ENCODE results near the gene TMEM82.

Gene TMEM82

GRCh38 chr1:15732686-15733081, 9.6 kb upstream of the TMEM82 start:
- H3K9me3 ChIP-seq (ENCODE audit: insufficient read depth, low read length) = no peaks in the 10 kb centered on the region
- TF ChIP-seq CTCF (IDR thresholded peaks at IDR 0.05; ENCODE audit: low read depth, low read length) (no peak), EZH2phosphoT487 (IDR thresholded peaks at IDR 0.05; ENCODE audit: low read depth) (no peak)
- H3K36me3 ChIP-seq (replicated peaks; ENCODE audit: low read depth, low read length) = no peaks in the 10 kb centered on the region
- no peak overlapping the region for H3K27ac ChIP-seq (ENCODE audit: low read length)
- no peaks in the 10 kb centered on the region for H3K4me1 ChIP-seq (ENCODE audit: low read length)
- no peaks in the 10 kb centered on the region for H3K27me3 ChIP-seq (ENCODE audit: low read depth, low read length)
- H3K79me2 ChIP-seq (ENCODE audit: low read length) = no peaks in the 10 kb centered on the region
- H3K4me2 ChIP-seq (ENCODE audit: low read length) = no peak overlapping the region
- no peaks in the 10 kb centered on the region for H4K20me1 ChIP-seq (ENCODE audit: insufficient read depth, low read length)
- H2AFZ ChIP-seq (ENCODE audit: low read depth, low read length) = no peak overlapping the region
- no peak overlapping the region for H3K4me3 ChIP-seq (ENCODE audit: low read length)
- H3K9ac ChIP-seq (ENCODE audit: low read length) = no peak overlapping the region

GRCh38 chr1:15733218-15733725, 9.0 kb upstream of the TMEM82 start:
- no peak for TF ChIP-seq EZH2phosphoT487 (IDR thresholded peaks at IDR 0.05; ENCODE audit: low read depth)
- TF ChIP-seq CTCF (IDR thresholded peaks at IDR 0.05; ENCODE audit: low read depth, low read length) = no peak
- Histone ChIP-seq H3K4me2 (ENCODE audit: low read length) (no peak overlapping the region), H3K9me3 (ENCODE audit: insufficient read depth, low read length) (no peaks in the 10 kb centered on the region), H4K20me1 (ENCODE audit: insufficient read depth, low read length) (no peaks in the 10 kb centered on the region), H3K27me3 (ENCODE audit: low read depth, low read length) (no peaks in the 10 kb centered on the region), H3K9ac (ENCODE audit: low read length) (no peak overlapping the region), H3K4me3 (ENCODE audit: low read length) (no peak overlapping the region), H3K4me1 (ENCODE audit: low read length) (no peaks in the 10 kb centered on the region), H3K79me2 (ENCODE audit: low read length) (no peaks in the 10 kb centered on the region), H2AFZ (ENCODE audit: low read depth, low read length) (no peak overlapping the region), H3K36me3 (replicated peaks; ENCODE audit: low read depth, low read length) (no peaks in the 10 kb centered on the region), H3K27ac (ENCODE audit: low read length) (no peak overlapping the region)

GRCh38 chr1:15733726-15734226, 8.5 kb upstream of the TMEM82 start:
- Histone ChIP-seq H3K4me1 (ENCODE audit: low read length) (no peaks in the 10 kb centered on the region), H3K9me3 (ENCODE audit: insufficient read depth, low read length) (no peaks in the 10 kb centered on the region), H3K4me3 (ENCODE audit: low read length) (no peak overlapping the region), H3K36me3 (replicated peaks; ENCODE audit: low read depth, low read length) (no peaks in the 10 kb centered on the region), H3K27me3 (ENCODE audit: low read depth, low read length) (no peaks in the 10 kb centered on the region), H3K4me2 (ENCODE audit: low read length) (no peak overlapping the region), H3K27ac (ENCODE audit: low read length) (no peak overlapping the region), H2AFZ (ENCODE audit: low read depth, low read length) (no peak overlapping the region), H4K20me1 (ENCODE audit: insufficient read depth, low read length) (no peaks in the 10 kb centered on the region), H3K9ac (ENCODE audit: low read length) (no peak overlapping the region), H3K79me2 (ENCODE audit: low read length) (no peaks in the 10 kb centered on the region)
- TF ChIP-seq EZH2phosphoT487 (IDR thresholded peaks at IDR 0.05; ENCODE audit: low read depth) (no peak), CTCF (IDR thresholded peaks at IDR 0.05; ENCODE audit: low read depth, low read length) (no peak)

- no peak for TF ChIP-seq CTCF (IDR thresholded peaks at IDR 0.05; ENCODE audit: low read depth, low read length)
- TF ChIP-seq EZH2phosphoT487 (IDR thresholded peaks at IDR 0.05; ENCODE audit: low read depth) = no peak
- Histone ChIP-seq H3K27ac (ENCODE audit: low read length) (no peak overlapping the region), H2AFZ (ENCODE audit: low read depth, low read length) (no peak overlapping the region), H3K4me3 (ENCODE audit: low read length) (no peak overlapping the region), H3K9ac (ENCODE audit: low read length) (no peak overlapping the region), H3K36me3 (replicated peaks; ENCODE audit: low read depth, low read length) (no peaks in the 10 kb centered on the region), H3K4me2 (ENCODE audit: low read length) (no peak overlapping the region), H3K79me2 (ENCODE audit: low read length) (no peaks in the 10 kb centered on the region), H3K9me3 (ENCODE audit: insufficient read depth, low read length) (no peaks in the 10 kb centered on the region), H3K27me3 (ENCODE audit: low read depth, low read length) (no peaks in the 10 kb centered on the region), H3K4me1 (ENCODE audit: low read length) (no peaks in the 10 kb centered on the region), H4K20me1 (ENCODE audit: insufficient read depth, low read length) (no peaks in the 10 kb centered on the region)
These were observed 8.0 kb upstream of the TMEM82 start for GRCh38 chr1:15734296-15734695.
